ENCODE data around the gene HOXB1.

The HOXB1 gene

GRCh38 chr17:48562934-48563333 is 32.1 kb upstream of the HOXB1 start:
- H3K4me3 ChIP-seq (ENCODE audit: low read depth in 1 of 2, low read length in 2 of 2), result no peak overlapping the region
- H3K9ac ChIP-seq (ENCODE audit: low read depth, low read length), result no peak overlapping the region
- no peaks in the 10 kb centered on the region for H3K36me3 ChIP-seq (ENCODE audit: insufficient read depth, low read length)
- no peaks in the 10 kb centered on the region for H3K79me2 ChIP-seq (ENCODE audit: insufficient read depth, low read length)
- TF ChIP-seq, protein P1, sequence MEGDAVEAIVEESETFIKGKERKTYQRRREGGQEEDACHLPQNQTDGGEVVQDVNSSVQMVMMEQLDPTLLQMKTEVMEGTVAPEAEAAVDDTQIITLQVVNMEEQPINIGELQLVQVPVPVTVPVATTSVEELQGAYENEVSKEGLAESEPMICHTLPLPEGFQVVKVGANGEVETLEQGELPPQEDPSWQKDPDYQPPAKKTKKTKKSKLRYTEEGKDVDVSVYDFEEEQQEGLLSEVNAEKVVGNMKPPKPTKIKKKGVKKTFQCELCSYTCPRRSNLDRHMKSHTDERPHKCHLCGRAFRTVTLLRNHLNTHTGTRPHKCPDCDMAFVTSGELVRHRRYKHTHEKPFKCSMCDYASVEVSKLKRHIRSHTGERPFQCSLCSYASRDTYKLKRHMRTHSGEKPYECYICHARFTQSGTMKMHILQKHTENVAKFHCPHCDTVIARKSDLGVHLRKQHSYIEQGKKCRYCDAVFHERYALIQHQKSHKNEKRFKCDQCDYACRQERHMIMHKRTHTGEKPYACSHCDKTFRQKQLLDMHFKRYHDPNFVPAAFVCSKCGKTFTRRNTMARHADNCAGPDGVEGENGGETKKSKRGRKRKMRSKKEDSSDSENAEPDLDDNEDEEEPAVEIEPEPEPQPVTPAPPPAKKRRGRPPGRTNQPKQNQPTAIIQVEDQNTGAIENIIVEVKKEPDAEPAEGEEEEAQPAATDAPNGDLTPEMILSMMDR (IDR thresholded peaks at IDR 0.05; ENCODE audit: borderline replicate concordance, extremely low read depth, low read length, poor library complexity, severe bottlenecking), result no peak
- TF ChIP-seq EZH2 (IDR thresholded peaks at IDR 0.05; ENCODE audit: borderline replicate concordance, low read depth, low read length, severe bottlenecking), result no peak
- no peaks in the 10 kb centered on the region for H3K4me1 ChIP-seq (ENCODE audit: insufficient read depth, low read length)
- H4K20me1 ChIP-seq (ENCODE audit: insufficient read depth, low read length), result peaks cover 8% of the 10 kb centered on the region; the same call in 1 of the 2 replicates
- DNase-seq (no peak), ATAC-seq (ENCODE audit: insufficient read depth, low read depth) (no peak)
- no peak overlapping the region for H3K4me2 ChIP-seq (ENCODE audit: insufficient read depth, low read length)
- H3K9me3 ChIP-seq (ENCODE audit: insufficient read depth, low read length, severe bottlenecking), result no peaks in the 10 kb centered on the region
- H2AFZ ChIP-seq (ENCODE audit: low read depth, low read length), result no peak overlapping the region
- no peak overlapping the region for H3K27ac ChIP-seq (ENCODE audit: low read length)
- peaks cover 52% of the 10 kb centered on the region for H3K27me3 ChIP-seq (ENCODE audit: insufficient read depth, low read length, poor library complexity)

DNA sequence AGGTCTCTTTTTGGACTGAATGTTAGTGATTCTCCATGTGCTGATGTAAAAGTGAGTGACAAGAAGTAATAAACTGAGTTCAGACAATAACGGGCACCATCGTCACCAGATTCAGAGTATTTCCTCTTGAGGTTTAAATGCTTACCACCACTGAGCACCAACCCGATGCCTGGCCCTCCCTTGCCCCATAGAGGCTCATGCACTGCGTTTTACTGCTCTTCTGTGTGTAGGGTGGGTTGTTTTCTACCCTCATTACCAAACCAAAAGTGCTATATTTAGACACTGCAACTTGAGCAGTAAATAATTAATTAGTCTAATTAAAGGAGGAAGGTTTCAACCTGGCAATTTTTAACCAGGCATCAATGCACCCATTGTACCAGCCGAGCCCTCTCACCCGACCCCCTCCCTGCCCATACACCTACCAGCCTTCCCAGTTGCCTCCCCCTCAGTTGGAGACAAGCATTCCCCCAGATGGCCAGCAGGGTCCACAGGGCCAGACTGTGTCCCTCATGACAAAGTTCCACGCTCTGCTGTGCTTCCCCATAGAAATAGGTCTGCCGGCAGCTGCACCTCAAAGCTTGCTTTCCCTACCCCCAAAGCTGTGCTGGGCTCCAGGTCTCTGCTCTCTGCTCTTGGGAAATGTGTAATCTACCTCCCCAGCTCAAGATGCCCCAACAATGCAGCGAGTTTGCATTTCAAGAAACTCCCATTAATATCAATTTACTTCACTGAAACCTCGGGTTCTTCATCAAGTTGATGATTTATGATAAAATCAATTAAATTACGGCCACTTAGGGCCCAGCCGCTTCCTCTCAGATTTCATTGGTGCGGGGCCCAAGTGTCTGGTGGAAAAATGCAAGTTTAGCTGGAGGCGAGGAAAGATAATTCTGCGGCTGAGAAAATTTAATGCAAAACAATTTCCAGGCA is 31.3 kb upstream of the HOXB1 start:
- no peaks in the 10 kb centered on the region for H3K4me1 ChIP-seq (ENCODE audit: insufficient read depth, low read length)
- no peaks in the 10 kb centered on the region for H3K79me2 ChIP-seq (ENCODE audit: insufficient read depth, low read length)
- no peak overlapping the region for H3K4me3 ChIP-seq (ENCODE audit: low read depth in 1 of 2, low read length in 2 of 2)
- no peaks in the 10 kb centered on the region for H3K9me3 ChIP-seq (ENCODE audit: insufficient read depth, low read length, severe bottlenecking)
- peaks cover 8% of the 10 kb centered on the region; the same call in 1 of the 2 replicates for H4K20me1 ChIP-seq (ENCODE audit: insufficient read depth, low read length)
- H2AFZ ChIP-seq (ENCODE audit: low read depth, low read length), result no peak overlapping the region
- TF ChIP-seq EZH2 (IDR thresholded peaks at IDR 0.05; ENCODE audit: borderline replicate concordance, low read depth, low read length, severe bottlenecking), result no peak
- TF ChIP-seq, protein P1 (IDR thresholded peaks at IDR 0.05; ENCODE audit: borderline replicate concordance, extremely low read depth, low read length, poor library complexity, severe bottlenecking), result no peak
- no peak overlapping the region for H3K9ac ChIP-seq (ENCODE audit: low read depth, low read length)
- no peaks in the 10 kb centered on the region for H3K36me3 ChIP-seq (ENCODE audit: insufficient read depth, low read length)
- H3K27ac ChIP-seq (ENCODE audit: low read length), result no peak overlapping the region
- no peak overlapping the region for H3K4me2 ChIP-seq (ENCODE audit: insufficient read depth, low read length)
- DNase-seq (no peak), ATAC-seq (ENCODE audit: insufficient read depth, low read depth) (no peak)
- peaks cover 52% of the 10 kb centered on the region for H3K27me3 ChIP-seq (ENCODE audit: insufficient read depth, low read length, poor library complexity)

- H3K4me2 ChIP-seq (ENCODE audit: insufficient read depth, low read length), result no peak overlapping the region
- no peak for TF ChIP-seq EZH2 (IDR thresholded peaks at IDR 0.05; ENCODE audit: borderline replicate concordance, low read depth, low read length, severe bottlenecking)
- TF ChIP-seq, protein P1 (IDR thresholded peaks at IDR 0.05; ENCODE audit: borderline replicate concordance, extremely low read depth, low read length, poor library complexity, severe bottlenecking), result no peak
- no peak overlapping the region for H3K4me3 ChIP-seq (ENCODE audit: low read depth in 1 of 2, low read length in 2 of 2)
- no peaks in the 10 kb centered on the region for H3K4me1 ChIP-seq (ENCODE audit: insufficient read depth, low read length)
- no peaks in the 10 kb centered on the region for H3K79me2 ChIP-seq (ENCODE audit: insufficient read depth, low read length)
- peaks cover 55% of the 10 kb centered on the region for H3K27me3 ChIP-seq (ENCODE audit: insufficient read depth, low read length, poor library complexity)
- no peaks in the 10 kb centered on the region for H3K9me3 ChIP-seq (ENCODE audit: insufficient read depth, low read length, severe bottlenecking)
- H3K9ac ChIP-seq (ENCODE audit: low read depth, low read length), result no peak overlapping the region
- H3K27ac ChIP-seq (ENCODE audit: low read length), result no peak overlapping the region
- DNase-seq (no peak), ATAC-seq (ENCODE audit: insufficient read depth, low read depth) (no peak)
- no peak overlapping the region for H2AFZ ChIP-seq (ENCODE audit: low read depth, low read length)
- no peaks in the 10 kb centered on the region for H3K36me3 ChIP-seq (ENCODE audit: insufficient read depth, low read length)
- peaks cover 8% of the 10 kb centered on the region; the same call in 1 of the 2 replicates for H4K20me1 ChIP-seq (ENCODE audit: insufficient read depth, low read length)
Measured at GRCh38 chr17:48559840-48560817, 29.3 kb upstream of the HOXB1 start.

Data from DND-41 (cell line).